ENCODE data around the gene ST8SIA5.

ST8SIA5 gene

GRCh38 chr18:46705521-46705920 lies 51.3 kb downstream of the ST8SIA5 start:
- no peak for DNase-seq

GRCh38 chr18:46704816-46705215 lies 52.0 kb downstream of the ST8SIA5 start:
- DNase-seq = no peak

DNA sequence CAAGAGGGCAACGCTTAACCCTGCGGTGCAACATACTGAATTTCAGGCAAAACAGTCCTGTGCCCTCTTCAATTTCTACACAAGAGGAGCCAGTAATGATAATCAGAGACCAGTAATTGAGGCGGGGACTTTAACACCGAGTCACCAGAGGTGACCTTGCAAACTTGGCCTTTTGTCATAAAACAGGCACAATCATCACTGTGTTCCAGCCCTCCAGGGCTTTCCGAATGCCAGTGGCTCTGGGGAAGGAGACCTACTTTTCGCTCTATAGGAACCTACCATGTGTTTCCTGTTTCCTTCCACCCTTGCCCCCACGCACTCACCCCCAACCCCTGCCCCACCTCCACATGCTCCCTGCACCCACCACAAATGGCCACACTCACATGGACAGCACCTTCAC lies 52.7 kb downstream of the ST8SIA5 start:
- no peak for DNase-seq

DNA sequence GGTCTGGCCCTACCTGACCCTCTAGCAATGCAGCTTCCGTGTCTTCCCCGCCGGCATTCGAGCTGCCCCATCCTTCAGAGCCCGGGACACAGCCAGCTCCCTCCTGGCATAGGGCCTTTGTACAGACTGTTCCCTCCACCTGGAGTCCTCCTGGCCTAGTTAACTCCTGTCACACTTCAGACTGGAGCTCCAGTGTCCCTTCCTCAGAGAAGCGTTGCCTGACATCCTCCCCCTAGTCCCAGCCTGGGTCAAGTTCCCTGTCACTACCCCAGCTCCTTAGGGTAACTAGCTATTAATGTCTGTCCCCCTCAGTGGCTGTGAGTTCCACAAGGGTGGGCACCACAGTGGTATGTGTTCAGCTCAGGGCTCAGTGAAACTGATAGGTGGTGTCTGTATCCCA lies 54.4 kb downstream of the ST8SIA5 start:
- DNase-seq = no peak

GRCh38 chr18:46700066-46700824 lies 56.6 kb downstream of the ST8SIA5 start:
- DNase-seq = no peak

DNA sequence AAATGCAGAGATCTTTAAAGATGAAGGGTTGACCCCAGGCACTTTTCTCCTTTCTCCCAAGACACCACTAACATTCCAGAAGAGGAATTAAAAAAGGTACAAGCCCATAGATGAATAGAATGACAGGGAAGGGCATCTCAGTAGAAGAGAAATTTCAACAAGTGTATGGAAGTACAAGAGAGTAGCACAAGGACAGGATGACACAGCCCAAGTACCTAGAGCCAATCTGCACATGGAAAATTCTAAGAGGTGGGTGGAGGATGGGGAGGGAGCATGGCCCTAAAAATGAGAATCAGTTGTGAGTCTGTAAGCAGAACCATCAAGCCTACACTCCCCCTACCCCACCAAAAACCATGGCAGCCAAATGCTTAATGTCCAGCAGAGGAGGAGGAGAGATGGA lies 60.2 kb downstream of the ST8SIA5 start:
- no peak for DNase-seq

GRCh38 chr18:46696268-46696667 lies 60.6 kb downstream of the ST8SIA5 start:
- no peak for DNase-seq

- DNase-seq = no peak
Measured at GRCh38 chr18:46693996-46694395, 62.9 kb downstream of the ST8SIA5 start.

DNA sequence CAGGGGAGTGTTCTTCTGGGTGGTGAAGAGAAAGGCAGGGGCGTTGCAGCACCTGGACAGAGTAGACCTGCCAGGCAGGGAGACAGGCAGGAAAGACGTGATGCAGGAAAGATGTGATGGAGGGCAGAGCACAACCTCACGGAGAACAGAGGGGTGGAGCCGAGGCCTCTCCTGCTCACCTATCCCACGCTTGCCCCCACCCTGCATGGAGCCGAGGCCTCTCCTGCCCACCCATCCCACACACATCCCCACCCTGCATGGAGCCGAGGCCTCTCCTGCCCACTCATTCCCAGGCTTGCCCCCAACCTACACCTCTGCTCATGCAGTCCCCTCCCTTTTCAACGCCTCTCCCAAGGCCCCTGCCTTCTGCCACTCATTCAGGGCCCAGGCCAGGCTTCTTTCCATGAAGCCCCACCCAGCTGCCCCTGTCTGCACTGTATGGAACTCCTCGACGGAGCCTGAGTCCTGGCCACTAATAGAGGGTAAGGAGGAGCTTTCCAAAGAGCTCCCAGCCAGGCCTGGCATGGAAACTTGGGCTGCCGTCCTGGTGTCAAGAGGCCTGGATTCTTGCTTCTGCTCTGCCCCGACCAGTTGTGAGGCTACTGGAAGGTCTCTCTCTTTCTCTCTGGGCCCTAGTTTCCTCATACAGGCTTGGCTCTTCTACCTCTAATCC lies 67.9 kb downstream of the ST8SIA5 start:
- no peak for DNase-seq

DNA sequence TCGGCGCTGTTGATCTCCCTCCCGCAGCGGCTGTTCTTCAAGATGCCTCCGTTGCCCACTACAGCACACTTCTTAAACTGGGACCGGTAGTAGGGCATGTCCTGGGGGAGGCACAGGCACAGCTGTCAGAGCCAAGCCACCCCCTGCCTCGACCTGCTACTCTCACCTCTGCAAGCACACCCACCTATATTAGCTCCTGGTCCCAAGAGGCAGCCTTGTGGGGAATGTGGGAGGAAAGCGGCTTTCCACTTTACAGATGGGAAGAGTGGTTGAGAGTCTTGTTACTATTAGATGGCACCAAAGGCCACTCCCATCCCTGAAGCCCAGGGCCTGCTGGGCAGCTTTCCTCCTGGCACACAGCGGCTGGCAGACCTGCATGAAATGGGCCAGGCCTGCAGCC lies 70.7 kb downstream of the ST8SIA5 start:
- no peak for DNase-seq

- no peak for DNase-seq
Measured at GRCh38 chr18:46683252-46683651, 73.6 kb downstream of the ST8SIA5 start.

DNA sequence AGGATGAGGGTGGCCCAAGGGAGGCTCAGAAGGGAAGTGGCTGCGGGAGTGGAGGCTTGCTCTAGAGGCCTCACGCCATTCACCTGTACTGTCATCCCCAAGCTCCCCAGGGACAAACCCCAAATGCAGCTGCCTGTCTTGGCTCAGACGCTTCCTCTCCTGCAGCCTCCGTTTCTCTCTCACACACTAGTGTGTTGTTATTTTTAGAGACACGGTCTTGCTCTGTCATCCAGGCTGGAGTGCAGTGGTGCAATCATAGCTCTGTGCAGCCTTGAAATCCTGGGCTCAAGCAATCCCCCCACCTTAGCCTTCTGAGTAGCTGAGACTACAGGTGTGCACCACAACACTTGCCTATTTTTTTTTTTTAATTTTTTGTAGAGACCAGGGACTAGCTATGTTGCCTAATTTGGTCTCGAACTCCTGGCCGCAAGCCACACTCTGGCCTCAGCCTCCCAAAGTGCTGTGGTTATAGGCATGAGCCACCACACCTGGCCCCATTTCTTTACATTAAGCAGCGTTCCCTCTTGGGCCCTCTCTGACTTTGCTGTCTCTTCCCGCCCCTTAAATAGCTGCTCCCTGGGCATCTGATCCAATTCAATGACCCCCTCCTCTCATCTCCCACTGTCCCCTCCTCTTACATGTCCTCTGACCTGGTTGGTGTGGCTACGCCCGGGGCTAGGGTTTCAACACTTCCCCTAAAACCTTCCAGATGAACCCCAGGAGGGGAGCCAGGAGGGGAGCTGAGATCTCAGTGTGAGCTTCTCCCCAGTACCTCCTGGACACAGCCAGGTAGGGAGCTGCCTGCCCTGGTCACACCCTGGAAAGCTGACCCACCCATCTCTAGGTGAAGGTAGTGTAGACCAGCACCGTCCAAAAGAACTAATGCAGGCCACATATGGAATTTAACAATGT lies 75.8 kb downstream of the ST8SIA5 start:
- no peak for DNase-seq

DNA sequence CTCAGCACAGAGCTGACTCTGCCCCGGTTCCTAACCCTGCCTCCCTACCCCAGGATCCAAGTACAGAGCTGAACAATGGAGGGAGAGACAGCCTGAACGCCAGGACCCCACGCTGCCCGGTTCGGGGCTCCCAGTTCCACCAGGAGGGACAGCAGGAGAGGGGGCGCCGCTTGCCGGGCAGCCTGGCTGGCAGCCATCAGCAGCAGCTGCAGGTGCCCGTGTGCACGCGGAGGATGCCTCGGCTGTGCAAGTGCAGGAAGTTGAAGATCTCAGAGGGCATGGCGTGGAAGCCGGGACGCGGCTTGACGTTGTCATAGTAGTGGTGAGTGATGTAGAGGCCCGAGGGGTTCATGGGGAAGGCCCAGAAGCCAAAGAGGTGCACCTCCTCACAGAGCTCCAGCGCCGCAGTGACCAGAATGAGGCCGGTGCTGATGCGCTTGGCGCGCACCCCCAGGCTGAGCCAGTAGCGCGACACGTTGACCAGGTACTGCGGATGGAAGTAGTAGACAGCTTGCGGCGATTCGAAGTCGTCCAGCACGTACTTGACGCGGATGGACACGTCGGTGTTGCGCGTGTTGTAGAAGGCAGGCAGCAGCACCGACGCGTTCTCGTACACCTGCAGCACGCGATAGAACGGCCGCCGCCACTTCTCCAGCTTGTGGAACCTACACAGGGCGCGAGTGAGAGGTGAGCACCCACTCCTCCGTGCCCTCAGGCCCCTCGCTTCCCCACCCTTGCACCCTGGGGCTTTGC lies 76.8 kb downstream of the ST8SIA5 start:
- DNase-seq = no peak

- DNase-seq = no peak
Measured at GRCh38 chr18:46678785-46679399, 78.0 kb downstream of the ST8SIA5 start.

DNA sequence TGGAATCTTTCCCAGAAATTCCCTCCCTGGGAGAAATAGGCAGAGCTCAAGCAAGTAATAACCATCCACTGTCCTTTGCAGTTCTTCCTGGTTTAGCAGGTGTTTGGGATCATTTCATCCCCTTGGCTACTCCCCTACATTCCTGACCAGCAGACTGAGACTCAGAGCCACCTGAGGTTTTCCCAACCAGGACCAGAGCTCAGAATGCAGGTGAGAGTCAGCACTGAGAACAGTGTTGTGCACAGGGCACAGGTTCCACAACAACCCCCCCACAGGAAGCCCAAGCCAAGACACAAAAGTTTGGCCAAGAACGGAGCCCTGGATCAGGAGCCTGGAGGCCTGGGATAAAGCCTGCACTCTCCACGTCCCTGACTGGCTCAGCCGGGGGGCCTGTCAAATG lies 78.8 kb downstream of the ST8SIA5 start:
- no peak for DNase-seq

- no peak for DNase-seq
Measured at GRCh38 chr18:46677611-46678010, 79.2 kb downstream of the ST8SIA5 start.

- no peak for DNase-seq
Measured at GRCh38 chr18:46676182-46676835, 80.5 kb downstream of the ST8SIA5 start.

DNA sequence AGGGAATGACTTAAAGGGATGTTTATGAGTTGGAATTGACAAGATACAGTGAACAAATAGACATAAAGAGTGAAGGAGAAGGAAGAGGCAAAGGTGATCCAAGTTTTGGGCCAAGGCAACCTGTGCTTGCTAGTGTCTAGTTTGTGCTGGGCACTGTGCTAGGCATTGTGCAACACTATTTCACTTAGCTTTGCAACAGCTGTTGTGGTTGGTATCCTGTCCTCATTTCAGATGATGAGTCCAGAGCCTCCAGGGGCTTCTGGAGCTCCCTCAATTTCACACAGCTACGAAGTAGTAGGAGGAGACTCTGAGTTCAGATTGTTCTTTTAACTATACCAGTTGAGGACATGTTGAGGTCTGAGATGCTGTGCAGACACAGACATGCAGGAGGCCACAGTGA lies 81.7 kb downstream of the ST8SIA5 start:
- DNase-seq = no peak

DNA sequence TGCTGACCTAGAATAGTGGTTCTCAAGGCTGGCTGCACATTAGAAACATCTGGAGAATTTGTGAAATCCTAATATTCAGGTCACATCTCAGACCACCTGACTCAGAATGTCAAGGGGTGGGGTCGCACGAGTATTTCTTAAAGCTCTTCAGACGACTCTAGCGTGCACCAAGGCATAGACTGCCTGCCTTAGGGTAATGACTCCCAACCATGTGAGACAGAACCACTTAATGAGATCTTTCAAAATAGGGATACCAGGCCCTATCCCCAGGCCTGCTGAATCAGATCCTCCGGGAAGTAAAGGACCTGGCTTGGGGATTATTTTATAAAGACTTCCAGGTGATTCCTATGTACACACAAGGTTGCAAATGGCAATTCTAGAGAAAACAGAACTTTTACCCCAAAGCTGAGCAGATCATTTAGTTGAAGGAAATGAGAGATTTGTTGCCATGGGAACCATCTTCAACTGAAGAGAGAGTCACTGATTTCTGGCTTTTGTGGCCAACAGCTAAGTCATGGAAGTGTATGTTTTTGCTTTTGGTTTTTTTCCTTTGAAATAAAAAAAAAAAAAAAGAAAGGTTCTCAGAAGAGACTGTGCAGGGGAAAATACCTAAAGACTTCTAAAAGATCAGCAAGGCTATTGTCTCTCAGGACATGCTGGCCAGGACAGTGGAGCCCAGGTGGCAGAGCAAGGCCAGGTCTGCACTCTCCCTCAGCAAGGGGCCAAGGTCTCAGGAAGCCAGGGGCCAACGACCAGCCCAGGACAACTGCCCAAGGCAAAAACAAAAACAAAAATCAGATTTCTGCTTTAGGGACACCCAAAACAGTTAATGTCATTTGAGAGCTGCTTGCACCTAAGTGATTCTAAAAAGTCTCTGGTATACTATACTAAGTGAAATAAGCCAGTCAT lies 84.5 kb downstream of the ST8SIA5 start:
- DNase-seq = no peak

GRCh38 chr18:46668694-46669093 lies 88.2 kb downstream of the ST8SIA5 start:
- no peak for DNase-seq

GRCh38 chr18:46668135-46668534 lies 88.7 kb downstream of the ST8SIA5 start:
- DNase-seq = no peak
